Sigmoid colon (tissue), 7 donors: ENCODE measurements around the gene PPP1R16B. TPM values are rescaled to one million over a fixed set of nuclear protein-coding genes. Genes with fewer than 3 reads are reported as not detected.

Experiments used
- DNase-seq: peaks from one replicate; pipeline ENCODE4 v3.0.0-alpha.2; 2019
- H3K27ac ChIP-seq, 4 donors: fragments of 200-600 bp; sonication (generic); one replicate each; pipeline ENCODE4 v1.5.1; 2016 to 2019; ENCODE audit warnings: mild to moderate bottlenecking in 1 of 4
- H3K27me3 ChIP-seq, 3 donors: fragments of 200-600 bp; sonication (generic); one replicate each; pipeline ENCODE4 v1.5.1; 2019; ENCODE audit warnings: mild to moderate bottlenecking in 1 of 3
- H3K36me3 ChIP-seq, 4 donors: fragments of 200-600 bp; sonication (generic); one replicate each; pipeline ENCODE4 v1.5.1; 2016 to 2019
- H3K4me1 ChIP-seq, 4 donors: fragments of 200-600 bp; sonication (generic); one replicate each; pipeline ENCODE4 v1.5.1; 2017 to 2019
- H3K4me3 ChIP-seq, 4 donors: fragments of 200-600 bp; sonication (generic); one replicate each; pipeline ENCODE4 v1.5.1; 2017 to 2019; ENCODE audit warnings: mild to moderate bottlenecking in 2 of 4, moderate library complexity in 1 of 4
- H3K9me3 ChIP-seq, 4 donors: fragments of 200-600 bp in 3 of 4; sonication (generic) in 3 of 4; one replicate each; pipeline versions ENCODE4 v1.5.1 to v1.6.1; 2013 to 2019
- EP300 ChIP-seq, 4 donors: sonication (generic); formaldehyde crosslinking; IDR thresholded peaks; one replicate each; pipeline ENCODE4 v1.6.1; 2017; ENCODE audit warnings: antibody characterized with exemption in 4 of 4
- POLR2A ChIP-seq, 2 donors: fragments of 450-650 bp; IDR thresholded peaks; one replicate each; pipeline ENCODE4 v1.6.1; 2016; ENCODE audit warnings: antibody characterized with exemption in 2 of 2, mild to moderate bottlenecking in 2 of 2, moderate library complexity in 2 of 2
- POLR2AphosphoS5 ChIP-seq, 4 donors: sonication (generic); formaldehyde crosslinking; IDR thresholded peaks; one replicate each; pipeline ENCODE4 v1.6.1; 2017; ENCODE audit warnings: antibody characterized with exemption in 4 of 4
- WGBS, 2 donors: extraction: QIAGEN DNeasy Blood & Tissue Kit; methylation state at CpG; one replicate each; pipeline ENCODE4 v1.1.7; 2013; 5-methylcytosine and 5-hydroxymethylcytosine counted together
- intact Hi-C: fragments of 100-400 bp; cut with DNase I; formaldehyde crosslinking; loops from one replicate; pipeline ENCODE4 v1.15.1; 2023
- polyA plus RNA-seq, 3 donors: library from polyadenylated mRNA; stranded (reverse); fragments of 200-250 nt; gene quantifications; one replicate each; pipeline ENCODE4 v1.2.3, GENCODE V29; 2013
- total RNA-seq, 4 donors: library from RNA; depleted of rRNA; stranded (reverse); fragments of >200 nt; gene quantifications; one replicate each; pipeline ENCODE4 v1.1.0, GENCODE V29; 2016
- TF ChIP-seq, protein P1 (sequence below), 4 experiments: fragments of 450-650 bp in 3 of 4; fragments of 200-600 bp in 1 of 4; IDR thresholded peaks; one replicate each; pipeline ENCODE4 v1.5.1; 2016 to 2019; ENCODE audit warnings: antibody characterized with exemption in 4 of 4, mild to moderate bottlenecking in 3 of 4, moderate library complexity in 2 of 4
- donor health status: healthy with polysubstance abuse.
- donor health status: Bipolar disorder and iron deficiency.
- donor health status: healthy.

PPP1R16B gene
- total and polyA plus RNA-seq, 7 donors: 0.92 to 21.7 (median 3.6) TPM

DNA sequence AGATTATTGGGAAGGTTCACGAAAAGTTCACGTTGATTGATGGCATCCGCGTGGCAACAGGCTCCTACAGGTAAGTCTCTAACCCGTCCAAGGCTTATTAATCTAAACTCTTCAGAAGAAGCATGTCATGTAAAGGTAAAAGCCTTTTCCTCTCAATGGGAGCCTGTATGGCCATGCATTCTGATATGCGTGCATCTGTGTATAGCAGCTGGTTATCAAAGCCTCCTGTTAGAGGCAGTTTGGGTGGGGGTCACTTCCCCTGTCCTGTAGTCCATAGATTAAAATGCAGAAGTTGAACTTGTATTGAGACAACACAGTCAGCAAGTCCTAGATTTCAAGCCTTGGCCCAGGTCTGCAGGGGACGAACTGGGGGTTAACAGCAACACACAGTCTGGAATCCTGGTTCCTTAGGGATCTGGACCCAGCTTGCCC is 142.4 kb downstream of the PPP1R16B start:
- Histone ChIP-seq H3K4me1 (no peaks in the 10 kb centered on the region), H3K9me3 (no peaks in the 10 kb centered on the region), H3K27ac (no peak overlapping the region), H3K4me3 (no peak overlapping the region), H3K27me3 (no peaks in the 10 kb centered on the region), H3K36me3 (peaks cover 0 to 83% (median 14%) of the 10 kb centered on the region in 4 donors)
- TF ChIP-seq, protein P1, sequence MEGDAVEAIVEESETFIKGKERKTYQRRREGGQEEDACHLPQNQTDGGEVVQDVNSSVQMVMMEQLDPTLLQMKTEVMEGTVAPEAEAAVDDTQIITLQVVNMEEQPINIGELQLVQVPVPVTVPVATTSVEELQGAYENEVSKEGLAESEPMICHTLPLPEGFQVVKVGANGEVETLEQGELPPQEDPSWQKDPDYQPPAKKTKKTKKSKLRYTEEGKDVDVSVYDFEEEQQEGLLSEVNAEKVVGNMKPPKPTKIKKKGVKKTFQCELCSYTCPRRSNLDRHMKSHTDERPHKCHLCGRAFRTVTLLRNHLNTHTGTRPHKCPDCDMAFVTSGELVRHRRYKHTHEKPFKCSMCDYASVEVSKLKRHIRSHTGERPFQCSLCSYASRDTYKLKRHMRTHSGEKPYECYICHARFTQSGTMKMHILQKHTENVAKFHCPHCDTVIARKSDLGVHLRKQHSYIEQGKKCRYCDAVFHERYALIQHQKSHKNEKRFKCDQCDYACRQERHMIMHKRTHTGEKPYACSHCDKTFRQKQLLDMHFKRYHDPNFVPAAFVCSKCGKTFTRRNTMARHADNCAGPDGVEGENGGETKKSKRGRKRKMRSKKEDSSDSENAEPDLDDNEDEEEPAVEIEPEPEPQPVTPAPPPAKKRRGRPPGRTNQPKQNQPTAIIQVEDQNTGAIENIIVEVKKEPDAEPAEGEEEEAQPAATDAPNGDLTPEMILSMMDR (IDR thresholded peaks at IDR 0.05): no peak
- TF ChIP-seq POLR2A (IDR thresholded peaks at IDR 0.05) (no peak), EP300 (IDR thresholded peaks at IDR 0.05) (no peak), POLR2AphosphoS5 (IDR thresholded peaks at IDR 0.05) (no peak)
- WGBS, 2 donors: 82 to 92% methylated on average over 7 of the region's 7 CpGs
- intact Hi-C loops: no loop called here
- no peak for DNase-seq

DNA sequence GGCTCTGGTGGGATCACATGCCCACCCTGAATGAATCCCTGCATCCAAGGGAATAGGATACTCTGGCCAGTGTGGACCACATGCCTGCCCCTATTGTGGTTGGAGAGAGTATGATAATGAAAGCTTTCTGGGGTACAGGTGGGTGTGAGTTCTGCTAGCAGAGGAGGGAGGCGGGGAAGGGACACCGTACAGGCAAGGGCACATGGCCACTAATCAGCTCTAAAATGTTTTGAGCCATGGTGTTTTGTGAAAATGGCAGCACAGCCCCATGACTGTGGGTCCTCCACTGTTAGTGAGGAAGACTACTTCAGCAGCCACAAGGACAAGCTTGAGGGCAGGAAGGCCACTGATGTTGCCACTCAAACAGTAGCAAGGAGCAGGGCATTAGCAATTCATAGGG is 144.8 kb downstream of the PPP1R16B start:
- Histone ChIP-seq H3K4me3 (no peak overlapping the region), H3K27ac (peak overlapping the region in 2 of 4 donors; percentile 6 to 18), H3K4me1 (no peaks in the 10 kb centered on the region), H3K9me3 (no peaks in the 10 kb centered on the region), H3K36me3 (peaks cover 0 to 62% (median 9%) of the 10 kb centered on the region in 4 donors), H3K27me3 (no peaks in the 10 kb centered on the region)
- 78 to 95% methylated on average over 2 of the region's 2 CpGs for WGBS, 2 donors
- DNase-seq: no peak
- intact Hi-C loops: no loop called here
- TF ChIP-seq POLR2AphosphoS5 (IDR thresholded peaks at IDR 0.05) (no peak), POLR2A (IDR thresholded peaks at IDR 0.05) (no peak), EP300 (IDR thresholded peaks at IDR 0.05) (no peak)
- TF ChIP-seq, protein P1 (IDR thresholded peaks at IDR 0.05): no peak

DNA sequence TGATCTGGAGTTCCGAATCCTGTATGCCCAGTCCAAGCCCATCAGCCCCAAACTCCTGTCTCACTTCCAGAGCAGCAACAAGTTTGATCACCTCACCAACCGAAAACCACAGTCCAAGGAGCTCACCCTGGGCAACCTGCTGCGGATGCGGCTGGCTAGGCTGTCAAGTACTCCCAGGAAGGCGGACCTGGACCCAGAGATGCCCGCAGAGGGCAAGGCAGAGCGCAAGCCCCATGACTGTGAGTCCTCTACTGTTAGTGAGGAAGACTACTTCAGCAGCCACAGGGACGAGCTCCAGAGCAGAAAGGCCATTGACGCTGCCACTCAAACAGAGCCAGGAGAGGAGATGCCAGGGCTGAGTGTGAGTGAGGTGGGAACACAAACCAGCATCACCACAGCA is 146.1 kb downstream of the PPP1R16B start:
- Histone ChIP-seq H3K27me3 (no peaks in the 10 kb centered on the region), H3K27ac (no peak overlapping the region), H3K36me3 (peaks cover 0 to 59% (median 9%) of the 10 kb centered on the region in 4 donors), H3K4me1 (no peaks in the 10 kb centered on the region), H3K9me3 (no peaks in the 10 kb centered on the region), H3K4me3 (no peak overlapping the region)
- WGBS, 2 donors: 97 to 98% methylated on average over 9 of the region's 9 CpGs
- no peak for DNase-seq
- intact Hi-C loops: no loop called here
- TF ChIP-seq, protein P1 (IDR thresholded peaks at IDR 0.05): no peak
- no peak for TF ChIP-seq EP300 (IDR thresholded peaks at IDR 0.05)
- TF ChIP-seq POLR2AphosphoS5 (IDR thresholded peaks at IDR 0.05): no peak
- TF ChIP-seq POLR2A (IDR thresholded peaks at IDR 0.05): no peak

DNA sequence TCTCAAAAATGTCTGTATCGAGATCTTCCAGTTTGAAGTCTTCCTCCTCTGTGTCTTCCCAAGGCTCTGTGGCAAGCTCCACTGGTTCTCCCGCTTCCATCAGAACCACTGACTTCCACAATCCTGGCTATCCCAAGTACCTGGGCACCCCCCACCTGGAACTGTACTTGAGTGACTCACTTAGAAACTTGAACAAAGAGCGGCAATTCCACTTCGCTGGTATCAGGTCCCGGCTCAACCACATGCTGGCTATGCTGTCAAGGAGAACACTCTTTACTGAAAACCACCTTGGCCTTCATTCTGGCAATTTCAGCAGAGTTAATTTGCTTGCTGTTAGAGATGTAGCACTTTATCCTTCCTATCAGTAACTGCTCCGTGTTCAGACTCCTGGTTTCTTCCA is 146.7 kb downstream of the PPP1R16B start:
- TF ChIP-seq, protein P1 (IDR thresholded peaks at IDR 0.05): no peak
- TF ChIP-seq POLR2AphosphoS5 (IDR thresholded peaks at IDR 0.05) (no peak), EP300 (IDR thresholded peaks at IDR 0.05) (no peak), POLR2A (IDR thresholded peaks at IDR 0.05) (no peak)
- no peak for DNase-seq
- Histone ChIP-seq H3K4me1 (no peaks in the 10 kb centered on the region), H3K27me3 (no peaks in the 10 kb centered on the region), H3K4me3 (no peak overlapping the region), H3K27ac (no peak overlapping the region), H3K36me3 (peaks cover 0 to 54% (median 9%) of the 10 kb centered on the region in 4 donors), H3K9me3 (no peaks in the 10 kb centered on the region)
- 97% methylated on average over 6 of the region's 6 CpGs for WGBS, 2 donors
- intact Hi-C loops: no loop called here
